HUES64 (cell line): ENCODE results near the gene CENPN.

Experiments
- H3K27ac ChIP-seq: 2 replicates; pipeline ENCODE4 v1.7.0; 2013; ENCODE audit warnings: low read depth, low read length, inconsistent platforms
- H3K27me3 ChIP-seq: 2 replicates; pipeline ENCODE4 v1.6.1; 2013; ENCODE audit warnings: mild to moderate bottlenecking, low read length; ENCODE audit not compliant: insufficient read depth
- H3K36me3 ChIP-seq: 2 replicates; pipeline ENCODE4 v1.6.1; 2013; ENCODE audit warnings: mild to moderate bottlenecking, low read length; ENCODE audit not compliant: insufficient read depth
- H3K4me1 ChIP-seq: 2 replicates; pipeline ENCODE4 v1.6.1; 2013; ENCODE audit warnings: mild to moderate bottlenecking, low read length, moderate library complexity; ENCODE audit not compliant: insufficient read depth
- H3K4me3 ChIP-seq: 2 replicates; pipeline ENCODE4 v1.5.1; 2013; ENCODE audit warnings: mild to moderate bottlenecking, low read length, moderate library complexity
- H3K9ac ChIP-seq: 2 replicates; pipeline ENCODE4 v1.6.1; 2013; ENCODE audit warnings: mild to moderate bottlenecking, low read depth, low read length
- H3K9me3 ChIP-seq: 2 replicates; pipeline ENCODE4 v1.6.1; 2013; ENCODE audit warnings: low read depth, low read length; ENCODE audit not compliant: insufficient read depth
- WGBS: fragments of 150-250, 120-280 bp; methylation state at CpG from one replicate; pipeline ENCODE4 v1.1.7; 2013; ENCODE audit warnings: missing lambda C conversion rate; 5-methylcytosine and 5-hydroxymethylcytosine counted together

The CENPN gene

GRCh38 chr16:80974649-80975376 lies 32.2 kb upstream of the CENPN start:
- no peak overlapping the region for H3K27ac ChIP-seq

GRCh38 chr16:80976946-80977345 lies 30.1 kb upstream of the CENPN start:
- peaks cover 22% of the 10 kb centered on the region for H3K36me3 ChIP-seq
- no peak overlapping the region for H3K27ac ChIP-seq
- H3K27me3 ChIP-seq: no peaks in the 10 kb centered on the region
- no peak overlapping the region for H3K9ac ChIP-seq
- H3K4me3 ChIP-seq: no peak overlapping the region
- H3K4me1 ChIP-seq: no peaks in the 10 kb centered on the region
- H3K9me3 ChIP-seq: no peaks in the 10 kb centered on the region
- 88% methylated on average over 1 of the region's 1 CpG for WGBS

More at GRCh38 chr16:80974649-80975376, 32.2 kb upstream of the CENPN start:
- H3K27me3 ChIP-seq: no peaks in the 10 kb centered on the region
- H3K36me3 ChIP-seq: peaks cover 10% of the 10 kb centered on the region
- no peaks in the 10 kb centered on the region for H3K9me3 ChIP-seq
- WGBS: 96% methylated on average over 6 of the region's 6 CpGs
- no peak overlapping the region for H3K9ac ChIP-seq
- H3K4me1 ChIP-seq: no peaks in the 10 kb centered on the region
- no peak overlapping the region for H3K4me3 ChIP-seq

DNA sequence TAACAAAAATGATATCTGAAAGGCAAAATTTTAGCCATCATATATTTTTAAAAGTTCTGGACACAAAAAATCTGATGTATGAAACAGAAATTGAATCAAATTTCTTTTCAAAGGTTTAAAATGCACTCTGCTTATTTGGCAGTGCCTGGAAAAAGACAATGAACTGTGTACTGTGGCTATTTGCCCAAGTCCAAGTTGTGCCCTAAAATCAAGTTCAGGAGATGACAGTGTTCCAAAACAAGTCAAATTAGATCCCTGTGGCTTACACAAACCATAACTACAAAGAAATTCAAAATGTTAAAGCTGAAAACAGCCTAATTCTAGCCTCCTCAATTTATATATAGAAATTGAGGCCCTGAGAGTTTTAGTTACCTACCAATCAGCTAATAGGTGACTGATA lies 25.9 kb upstream of the CENPN start:
- H3K4me1 ChIP-seq: peaks cover 9% of the 10 kb centered on the region; the same call in 1 of the 2 replicates
- peaks cover 15% of the 10 kb centered on the region for H3K36me3 ChIP-seq
- H3K27me3 ChIP-seq: no peaks in the 10 kb centered on the region
- H3K9ac ChIP-seq: no peak overlapping the region
- no peak overlapping the region for H3K27ac ChIP-seq
- H3K9me3 ChIP-seq: no peaks in the 10 kb centered on the region
- no peak overlapping the region for H3K4me3 ChIP-seq

- H3K4me3 ChIP-seq: no peak overlapping the region
- no peaks in the 10 kb centered on the region for H3K9me3 ChIP-seq
- WGBS: 73% methylated on average over 4 of the region's 4 CpGs
- H3K4me1 ChIP-seq: peaks cover 24% of the 10 kb centered on the region
- H3K9ac ChIP-seq: no peak overlapping the region
- H3K27me3 ChIP-seq: 0 out of 2 replicates have a peak, but pooled peaks cover 3% of the 10 kb centered on the region
- no peak overlapping the region for H3K27ac ChIP-seq
- H3K36me3 ChIP-seq: peaks cover 15% of the 10 kb centered on the region
These were observed 24.4 kb upstream of the CENPN start for GRCh38 chr16:80982646-80983045.

DNA sequence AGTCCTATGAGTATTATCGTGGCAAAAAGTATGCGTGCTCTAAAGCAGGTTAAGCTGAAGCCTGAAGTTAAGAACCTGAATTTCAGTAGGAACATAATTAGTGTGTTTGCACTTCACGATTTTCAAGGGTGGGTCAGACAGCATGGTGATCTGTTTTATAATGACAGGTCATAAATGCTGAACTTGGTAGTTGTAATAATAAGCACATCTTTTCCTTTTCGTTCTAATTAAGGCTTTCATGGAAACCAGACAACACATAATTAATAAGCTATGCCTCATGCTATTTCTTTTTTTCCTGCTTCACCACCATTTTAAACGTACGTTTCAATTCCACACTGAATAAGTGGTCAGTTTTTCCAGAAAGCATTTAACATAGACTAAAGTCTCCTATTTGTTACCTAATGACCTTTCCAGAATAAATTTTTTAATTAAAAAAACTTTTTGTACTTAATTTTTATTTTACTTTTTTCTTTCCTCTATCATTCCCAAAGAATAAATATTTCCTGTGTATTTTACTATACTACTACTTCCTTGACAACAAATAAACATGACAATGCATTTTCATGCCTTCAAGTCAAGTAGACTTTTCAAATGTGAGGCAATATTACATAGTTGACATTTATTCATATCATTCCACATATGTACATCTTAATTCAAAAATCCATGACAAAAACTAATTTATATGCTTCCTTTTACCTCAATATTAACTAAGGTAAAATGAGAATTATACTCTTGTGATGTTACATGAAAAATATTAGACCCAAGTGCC lies 22.7 kb upstream of the CENPN start:
- Histone ChIP-seq H3K27me3 (0 out of 2 replicates have a peak, but pooled peaks cover 3% of the 10 kb centered on the region), H3K9ac (no peak overlapping the region), H3K4me1 (peaks cover 31% of the 10 kb centered on the region), H3K27ac (no peak overlapping the region), H3K4me3 (no peak overlapping the region), H3K36me3 (peaks cover 15% of the 10 kb centered on the region), H3K9me3 (no peaks in the 10 kb centered on the region)
- 94% methylated on average over 6 of the region's 6 CpGs for WGBS

GRCh38 chr16:80985611-80986010 lies 21.4 kb upstream of the CENPN start:
- H3K36me3 ChIP-seq: peaks cover 7% of the 10 kb centered on the region; the same call in 1 of the 2 replicates
- no peak overlapping the region for H3K4me3 ChIP-seq
- 0 out of 2 replicates have a peak, but pooled peaks cover 3% of the 10 kb centered on the region for H3K27me3 ChIP-seq
- WGBS: 65% methylated on average over 2 of the region's 2 CpGs
- peaks cover 31% of the 10 kb centered on the region for H3K4me1 ChIP-seq
- no peak overlapping the region for H3K9ac ChIP-seq
- no peaks in the 10 kb centered on the region for H3K9me3 ChIP-seq
- no peak overlapping the region for H3K27ac ChIP-seq

DNA sequence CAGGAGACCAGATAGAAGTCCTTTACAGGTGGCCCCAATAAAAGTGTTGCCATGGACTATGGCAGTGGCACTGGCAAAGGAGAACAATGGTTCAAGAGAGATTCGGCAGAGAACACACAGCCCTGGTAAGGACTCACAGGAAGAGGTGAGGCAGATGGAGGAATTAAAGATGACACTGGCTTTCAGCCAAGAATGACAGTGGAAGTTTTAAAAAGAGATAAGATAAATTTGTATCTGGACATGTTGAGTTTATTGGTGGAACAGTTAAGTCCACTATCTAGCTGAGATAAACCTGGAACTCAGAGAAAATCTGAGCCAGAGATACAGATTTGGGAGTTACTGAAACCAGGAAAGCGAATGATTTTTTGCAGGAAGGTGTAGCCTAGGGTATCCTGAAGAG lies 20.5 kb upstream of the CENPN start:
- WGBS: 77% methylated on average over 2 of the region's 2 CpGs
- H3K9me3 ChIP-seq: no peaks in the 10 kb centered on the region
- no peak overlapping the region for H3K27ac ChIP-seq
- no peak overlapping the region for H3K4me3 ChIP-seq
- H3K27me3 ChIP-seq: 0 out of 2 replicates have a peak, but pooled peaks cover 3% of the 10 kb centered on the region
- H3K4me1 ChIP-seq: peaks cover 31% of the 10 kb centered on the region
- H3K36me3 ChIP-seq: no peaks in the 10 kb centered on the region
- H3K9ac ChIP-seq: no peak overlapping the region

DNA sequence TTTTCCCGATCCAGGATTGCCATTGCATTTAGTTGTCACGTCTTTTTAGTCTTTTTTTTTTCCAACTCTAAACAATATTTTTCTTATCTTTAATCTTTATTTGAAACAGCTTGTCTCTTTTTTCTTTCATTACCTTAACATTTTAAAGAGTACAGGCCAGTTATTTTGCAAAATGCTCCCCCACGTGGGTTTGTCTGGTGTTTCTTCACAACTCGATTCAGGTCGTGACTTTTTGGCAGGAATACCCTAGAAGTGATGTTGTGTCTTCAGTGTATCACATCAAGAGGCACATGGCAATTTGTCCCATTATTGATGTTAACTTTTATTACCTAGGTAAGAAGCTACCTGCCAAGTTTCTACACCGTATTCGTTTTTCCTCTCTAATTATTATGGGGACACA lies 18.3 kb upstream of the CENPN start:
- Histone ChIP-seq H3K27ac (no peak overlapping the region), H3K4me1 (peaks cover 36% of the 10 kb centered on the region), H3K36me3 (no peaks in the 10 kb centered on the region), H3K27me3 (0 out of 2 replicates have a peak, but pooled peaks cover 3% of the 10 kb centered on the region), H3K9me3 (no peaks in the 10 kb centered on the region), H3K9ac (no peak overlapping the region), H3K4me3 (no peak overlapping the region)
- WGBS: 73% methylated on average over 7 of the region's 7 CpGs

DNA sequence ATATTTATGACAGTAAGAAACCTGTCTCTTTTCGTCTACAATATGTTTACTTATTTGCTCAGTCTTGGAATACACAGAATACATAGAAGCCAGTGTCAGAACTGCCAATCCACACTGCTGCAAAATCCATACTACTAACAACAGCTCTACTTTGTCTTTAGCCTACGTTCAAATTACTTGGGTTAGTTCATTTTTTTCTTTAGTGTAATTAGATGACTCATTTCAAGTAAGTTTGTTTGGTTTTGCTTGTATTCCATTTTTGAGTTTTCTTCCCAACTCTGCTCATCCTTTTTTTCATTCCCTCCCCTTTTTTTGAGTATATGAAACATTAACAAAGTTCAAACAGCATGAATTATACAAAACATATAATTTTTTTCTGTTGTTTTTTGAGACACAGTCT lies 17.2 kb upstream of the CENPN start:
- H3K9ac ChIP-seq: no peak overlapping the region
- H3K9me3 ChIP-seq: no peaks in the 10 kb centered on the region
- H3K36me3 ChIP-seq: no peaks in the 10 kb centered on the region
- WGBS: 98% methylated on average over 1 of the region's 2 CpGs
- no peak overlapping the region for H3K4me3 ChIP-seq
- no peak overlapping the region for H3K27ac ChIP-seq
- 0 out of 2 replicates have a peak, but pooled peaks cover 3% of the 10 kb centered on the region for H3K27me3 ChIP-seq
- H3K4me1 ChIP-seq: peaks cover 37% of the 10 kb centered on the region

GRCh38 chr16:80990577-80990976 lies 16.4 kb upstream of the CENPN start:
- Histone ChIP-seq H3K9me3 (no peaks in the 10 kb centered on the region), H3K36me3 (no peaks in the 10 kb centered on the region; the same call in 1 of the 2 replicates), H3K4me3 (no peak overlapping the region), H3K4me1 (peaks cover 34% of the 10 kb centered on the region), H3K9ac (no peak overlapping the region), H3K27ac (no peak overlapping the region), H3K27me3 (0 out of 2 replicates have a peak, but pooled peaks cover 3% of the 10 kb centered on the region)
- WGBS: 86% methylated on average over 3 of the region's 3 CpGs

GRCh38 chr16:80990978-80991377 lies 16.0 kb upstream of the CENPN start:
- Histone ChIP-seq H3K9ac (no peak overlapping the region), H3K27ac (no peak overlapping the region), H3K4me1 (peaks cover 30% of the 10 kb centered on the region), H3K36me3 (no peaks in the 10 kb centered on the region; the same call in 1 of the 2 replicates), H3K9me3 (no peaks in the 10 kb centered on the region), H3K4me3 (no peak overlapping the region), H3K27me3 (0 out of 2 replicates have a peak, but pooled peaks cover 3% of the 10 kb centered on the region)
- WGBS: 94% methylated on average over 2 of the region's 2 CpGs
